ENCODE measurements around the gene STPG3. TPM values are rescaled to one million over a fixed set of nuclear protein-coding genes. Genes with fewer than 3 reads are reported as not detected.

STPG3 gene
- total RNA-seq, 2 experiments from 2014 or later: not detected

DNA sequence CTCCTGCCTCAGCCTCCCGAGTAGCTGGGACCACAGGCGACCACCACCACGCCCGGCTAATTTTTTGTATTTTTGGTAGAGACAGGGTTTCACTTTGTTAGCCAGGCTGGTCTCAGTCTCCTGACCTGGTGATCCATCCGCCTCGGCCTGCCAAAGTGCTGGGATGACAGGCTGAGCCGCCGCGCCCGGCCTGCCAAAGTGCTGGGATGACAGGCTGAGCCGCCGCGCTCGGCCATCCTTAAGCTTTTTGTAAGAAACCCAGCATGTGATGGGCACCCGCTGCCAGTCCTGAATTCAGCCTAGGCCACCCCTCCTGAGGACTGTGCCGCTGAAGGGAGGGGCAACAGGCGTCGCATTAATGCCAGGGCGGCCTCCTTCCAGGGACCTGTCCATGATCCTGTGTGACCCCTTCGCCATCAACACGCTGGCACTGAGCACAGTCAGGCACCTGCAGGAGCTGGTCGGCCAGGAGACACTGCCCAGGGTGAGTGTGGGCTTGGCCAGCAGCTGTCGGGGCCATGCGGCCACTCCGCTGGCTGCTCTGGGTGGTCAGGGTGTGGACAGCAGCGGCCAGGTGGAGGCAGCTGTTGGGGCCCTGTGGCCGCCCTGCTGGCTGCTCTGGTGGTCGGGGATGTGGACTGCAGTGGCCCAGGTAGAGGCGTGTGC lies 14.5 kb downstream of the STPG3 start:
- no peak overlapping the region for H3K27ac Mint-ChIP-seq
- no peaks in the 10 kb centered on the region for H3K4me1 Mint-ChIP-seq (ENCODE audit: low read depth)
- DNase-seq: no peak
- ATAC-seq: no peak
- TF ChIP-seq, protein P1, sequence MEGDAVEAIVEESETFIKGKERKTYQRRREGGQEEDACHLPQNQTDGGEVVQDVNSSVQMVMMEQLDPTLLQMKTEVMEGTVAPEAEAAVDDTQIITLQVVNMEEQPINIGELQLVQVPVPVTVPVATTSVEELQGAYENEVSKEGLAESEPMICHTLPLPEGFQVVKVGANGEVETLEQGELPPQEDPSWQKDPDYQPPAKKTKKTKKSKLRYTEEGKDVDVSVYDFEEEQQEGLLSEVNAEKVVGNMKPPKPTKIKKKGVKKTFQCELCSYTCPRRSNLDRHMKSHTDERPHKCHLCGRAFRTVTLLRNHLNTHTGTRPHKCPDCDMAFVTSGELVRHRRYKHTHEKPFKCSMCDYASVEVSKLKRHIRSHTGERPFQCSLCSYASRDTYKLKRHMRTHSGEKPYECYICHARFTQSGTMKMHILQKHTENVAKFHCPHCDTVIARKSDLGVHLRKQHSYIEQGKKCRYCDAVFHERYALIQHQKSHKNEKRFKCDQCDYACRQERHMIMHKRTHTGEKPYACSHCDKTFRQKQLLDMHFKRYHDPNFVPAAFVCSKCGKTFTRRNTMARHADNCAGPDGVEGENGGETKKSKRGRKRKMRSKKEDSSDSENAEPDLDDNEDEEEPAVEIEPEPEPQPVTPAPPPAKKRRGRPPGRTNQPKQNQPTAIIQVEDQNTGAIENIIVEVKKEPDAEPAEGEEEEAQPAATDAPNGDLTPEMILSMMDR (IDR thresholded peaks at IDR 0.05): no peak
- peaks cover 33% of the 10 kb centered on the region for H3K36me3 Mint-ChIP-seq (ENCODE audit: low read depth)
- H3K4me3 Mint-ChIP-seq: no peak overlapping the region
- no peaks in the 10 kb centered on the region for H3K9me3 Mint-ChIP-seq
- no peaks in the 10 kb centered on the region for H3K27me3 Mint-ChIP-seq
- ChIA-PET POLR2A (interaction anchor here (0.7 to 2.3 kb wide), 3 partner anchors 9 to 16 kb away, joined by 3 to 8 read pairs (median 5); partner anchors contain the start of gene TOR4A), CTCF (no interaction called here)
- intact Hi-C loops (cut with micrococcal nuclease): no loop called here

DNA sequence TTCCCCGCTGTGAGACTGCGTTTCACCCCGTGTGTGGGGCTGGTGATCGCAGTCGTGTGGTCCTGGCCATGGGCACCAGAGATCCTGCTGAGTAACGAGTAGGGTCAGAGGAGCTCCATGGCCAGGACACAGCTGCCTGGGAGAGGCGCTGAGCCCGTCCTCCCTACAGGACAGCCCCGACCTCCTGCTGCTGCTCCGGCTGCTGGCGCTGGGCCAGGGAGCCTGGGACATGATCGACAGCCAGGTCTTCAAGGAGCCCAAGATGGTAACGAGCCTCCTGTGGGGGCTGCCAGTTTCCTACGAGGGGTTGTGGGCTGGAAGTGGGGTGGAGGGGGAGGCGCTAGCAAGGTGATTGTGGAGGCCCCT lies 15.1 kb downstream of the STPG3 start:
- ATAC-seq: no peak
- Mint-ChIP-seq H3K9me3 (no peaks in the 10 kb centered on the region), H3K4me1 (ENCODE audit: low read depth) (peaks cover 4% of the 10 kb centered on the region), H3K27ac (no peak overlapping the region), H3K4me3 (no peak overlapping the region), H3K36me3 (ENCODE audit: low read depth) (peaks cover 38% of the 10 kb centered on the region), H3K27me3 (no peaks in the 10 kb centered on the region)
- TF ChIP-seq, protein P1 (IDR thresholded peaks at IDR 0.05): no peak
- ChIA-PET CTCF (no interaction called here), POLR2A (interaction anchor here (1.8 to 2.3 kb wide), 2 partner anchors 8 to 11 kb away, joined by 5 to 8 read pairs; partner anchors contain the start of gene TOR4A)
- DNase-seq: no peak
- intact Hi-C loops (cut with micrococcal nuclease): no loop called here

DNA sequence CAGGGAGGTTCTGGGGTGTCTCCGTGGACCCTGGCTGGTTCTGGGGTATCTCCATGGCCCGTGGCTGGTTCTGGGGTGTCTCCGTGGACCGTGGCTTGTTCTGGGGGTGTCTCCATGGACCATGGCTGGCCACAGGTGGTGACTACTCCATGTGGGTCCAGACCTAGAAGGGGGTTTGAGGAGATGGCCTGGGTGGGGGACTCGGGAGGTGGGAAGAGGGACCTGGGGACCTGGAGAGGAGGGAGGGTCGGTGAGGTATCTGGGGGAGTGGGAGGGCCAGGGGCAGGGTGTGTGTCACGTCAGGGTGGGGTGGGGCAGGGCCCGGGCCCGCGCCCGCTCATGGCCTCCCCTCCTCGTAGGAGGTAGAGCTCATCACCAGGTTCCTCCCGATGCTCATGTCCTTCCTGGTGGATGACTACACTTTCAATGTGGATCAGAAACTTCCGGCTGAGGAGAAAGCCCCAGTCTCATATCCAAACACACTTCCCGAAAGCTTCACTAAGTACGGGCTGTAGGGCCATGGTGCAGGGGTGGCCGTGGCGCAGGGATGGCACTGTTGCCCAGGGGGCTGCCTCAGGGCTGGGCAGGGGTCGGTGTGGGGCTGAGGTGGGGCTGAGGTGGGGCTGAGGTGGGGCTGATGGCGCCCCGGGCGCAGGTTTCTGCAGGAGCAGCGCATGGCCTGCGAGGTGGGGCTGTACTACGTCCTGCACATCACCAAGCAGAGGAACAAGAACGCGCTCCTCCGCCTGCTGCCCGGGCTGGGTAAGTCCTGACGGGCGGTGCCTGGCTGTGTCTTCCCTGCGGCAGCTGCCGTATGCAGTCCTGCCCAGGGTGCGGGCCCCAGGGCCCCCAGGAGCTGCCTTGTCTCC lies 15.7 kb downstream of the STPG3 start:
- DNase-seq: no peak
- Mint-ChIP-seq H3K27me3 (no peaks in the 10 kb centered on the region), H3K9me3 (no peaks in the 10 kb centered on the region), H3K27ac (no peak overlapping the region), H3K36me3 (ENCODE audit: low read depth) (peaks cover 38% of the 10 kb centered on the region), H3K4me1 (ENCODE audit: low read depth) (peaks cover 8% of the 10 kb centered on the region), H3K4me3 (no peak overlapping the region)
- ChIA-PET CTCF (interaction anchor here (1.0 kb wide), 1 partner anchor 30 kb away, joined by 3 read pairs; no protein-coding TSS in a partner anchor), POLR2A (interaction anchor here (1.8 kb wide), 1 partner anchor 11 kb away, joined by 5 read pairs; the partner anchor contains the start of gene TOR4A)
- intact Hi-C loops (cut with micrococcal nuclease): no loop called here
- TF ChIP-seq, protein P1 (IDR thresholded peaks at IDR 0.05): no peak
- no peak for ATAC-seq

DNA sequence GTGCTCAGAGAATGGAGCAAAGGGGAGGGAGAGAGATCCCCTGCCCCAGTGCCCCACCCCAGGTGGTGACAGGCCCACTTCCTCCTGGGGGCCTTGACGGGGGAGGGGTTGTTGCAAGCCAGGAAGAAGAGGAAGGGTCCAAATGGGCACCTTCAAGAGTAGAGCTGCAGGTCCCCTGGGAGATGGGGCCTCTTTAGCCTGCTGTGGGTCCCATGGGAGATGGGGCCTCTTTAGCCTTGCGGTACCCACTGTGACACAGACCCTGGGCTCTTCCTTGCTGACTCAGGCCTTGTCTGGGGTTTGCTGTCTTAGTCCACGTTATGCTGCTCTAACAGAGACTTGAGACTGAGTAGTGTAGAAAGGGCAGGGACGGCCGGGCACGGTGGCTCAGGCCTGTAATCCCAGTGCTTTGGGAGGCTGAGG lies 16.9 kb downstream of the STPG3 start:
- intact Hi-C loops (cut with micrococcal nuclease): no loop called here
- ChIA-PET POLR2A (no interaction called here), CTCF (interaction anchor here (1.0 kb wide), 1 partner anchor 31 kb away, joined by 3 read pairs; no protein-coding TSS in a partner anchor)

More for the DNA sequence above, 16.9 kb downstream of the STPG3 start:
- H3K4me1 Mint-ChIP-seq (ENCODE audit: low read depth): peaks cover 8% of the 10 kb centered on the region
- no peaks in the 10 kb centered on the region for H3K9me3 Mint-ChIP-seq
- no peak overlapping the region for H3K4me3 Mint-ChIP-seq
- ATAC-seq (no peak), DNase-seq (no peak)
- no peaks in the 10 kb centered on the region for H3K27me3 Mint-ChIP-seq
- H3K36me3 Mint-ChIP-seq (ENCODE audit: low read depth): peaks cover 37% of the 10 kb centered on the region
- TF ChIP-seq, protein P1 (IDR thresholded peaks at IDR 0.05): no peak
- no peak overlapping the region for H3K27ac Mint-ChIP-seq

All from activated CD8-positive, alpha-beta T cell treated with anti-CD3 and anti-CD28 coated beads for 36 hours (primary cell).